Islet precursor cell (in vitro differentiated cells): ENCODE data around the gene PEMT.

Source experiments
- DNase-seq: peaks from one replicate; pipeline ENCODE4 v3.0.0-alpha.2; 2018

PEMT gene

GRCh38 chr17:17549732-17550366 lies 41.7 kb downstream of the PEMT start:
- no peak for DNase-seq

- no peak for DNase-seq
These were observed 43.5 kb downstream of the PEMT start for GRCh38 chr17:17548044-17548443.

GRCh38 chr17:17547210-17547764 lies 44.2 kb downstream of the PEMT start:
- DNase-seq = no peak

- DNase-seq = no peak
These were observed 44.9 kb downstream of the PEMT start for GRCh38 chr17:17546399-17547185.

GRCh38 chr17:17545984-17546383 lies 45.5 kb downstream of the PEMT start:
- DNase-seq = no peak

- no peak for DNase-seq
These were observed 46.3 kb downstream of the PEMT start for GRCh38 chr17:17545031-17545820.

GRCh38 chr17:17542906-17543635 lies 48.4 kb downstream of the PEMT start:
- DNase-seq = no peak

- no peak for DNase-seq
These were observed 49.9 kb downstream of the PEMT start for GRCh38 chr17:17541640-17542001.

GRCh38 chr17:17540935-17541639 lies 50.4 kb downstream of the PEMT start:
- no peak for DNase-seq

GRCh38 chr17:17540278-17540906 lies 51.1 kb downstream of the PEMT start:
- no peak for DNase-seq

- no peak for DNase-seq
These were observed 51.9 kb downstream of the PEMT start for GRCh38 chr17:17539591-17539990.

- no peak for DNase-seq
These were observed 52.8 kb downstream of the PEMT start for GRCh38 chr17:17538417-17539391.

- DNase-seq = no peak
These were observed 54.0 kb downstream of the PEMT start for GRCh38 chr17:17537311-17538099.

- DNase-seq = no peak
These were observed 54.8 kb downstream of the PEMT start for GRCh38 chr17:17536702-17537101.

- DNase-seq = no peak
These were observed 55.6 kb downstream of the PEMT start for GRCh38 chr17:17535957-17536356.

GRCh38 chr17:17533901-17534441 lies 57.5 kb downstream of the PEMT start:
- no peak for DNase-seq

- no peak for DNase-seq
These were observed 58.5 kb downstream of the PEMT start for GRCh38 chr17:17532991-17533390.

- DNase-seq = no peak
These were observed 60.4 kb downstream of the PEMT start for GRCh38 chr17:17531156-17531555.
